ENCODE measurements around the gene COL16A1. TPM values are rescaled to one million over a fixed set of nuclear protein-coding genes. Genes with fewer than 3 reads are reported as not detected.
A peak's percentile ranks its signal among the peaks of the same experiment; 100 is the strongest.

COL16A1 gene
- polyA plus RNA-seq, 1 of the 3 experiments (the other 2 are of a cell fraction) = 10.4 TPM

DNA sequence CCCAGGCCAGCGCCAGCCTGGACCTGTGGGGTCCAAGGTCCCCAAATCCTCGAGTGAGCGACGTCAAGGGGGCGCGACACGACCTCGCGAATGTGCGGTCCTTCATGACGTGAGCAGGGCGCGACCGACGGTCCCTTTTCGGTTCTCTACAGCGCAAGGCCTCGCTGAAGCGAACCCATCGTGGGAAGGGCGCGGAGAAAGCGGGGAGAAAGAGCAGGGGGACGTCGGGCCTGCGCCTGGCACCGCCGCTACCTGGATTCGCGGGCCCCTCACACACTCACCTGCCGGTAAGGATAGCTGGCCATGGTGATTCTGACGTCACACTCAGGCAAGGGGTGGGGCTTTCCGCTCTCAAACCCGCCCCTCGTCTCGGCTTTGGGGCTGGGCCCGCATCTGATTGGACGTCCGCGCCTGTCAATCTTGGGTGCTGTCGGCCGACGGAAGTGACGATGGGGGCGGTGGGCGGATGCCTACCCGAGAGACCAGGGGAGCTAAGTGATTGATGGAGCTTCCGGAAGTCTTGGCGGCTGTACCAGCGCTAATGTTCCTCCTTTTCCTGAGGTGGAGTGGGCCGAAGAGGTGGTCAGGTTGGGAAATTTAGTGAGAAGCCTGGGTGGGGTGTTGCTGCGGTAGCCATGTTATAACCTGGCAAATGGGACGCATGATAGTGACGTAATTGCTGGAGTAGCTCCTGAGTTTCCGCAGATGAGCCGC, 59.1 kb downstream of the COL16A1 start, which contains the start of gene PEF1:
Gene PEF1 (minus strand): TSS at position 317 of the 714 bp plus-strand sequence. CDS start 12 bp downstream, at position 305.
- no peaks in the 10 kb centered on the region for H3K9me2 ChIP-seq
- H4K20me1 ChIP-seq (ENCODE audit: insufficient read depth) = no peaks in the 10 kb centered on the region
- DNase-seq = peak; percentile 98
- peak within 1 kb of the TSS; percentile 92 to 99 for H3K27ac ChIP-seq (ENCODE audit: low read depth in 2 of 2, low read length in 1 of 2)
- peaks cover 0 to 7% of the 10 kb centered on the region in 2 experiments for H3K36me3 ChIP-seq (replicated peaks in 1 of 2; ENCODE audit: control insufficient read depth in 1 of 2, insufficient read depth in 2 of 2, low read length in 1 of 2)
- H3K79me2 ChIP-seq (ENCODE audit: insufficient read depth) = peaks cover 48% of the 10 kb centered on the region
- ChIA-PET CTCF (interaction anchor here (0.7 to 2.1 kb wide), 9 partner anchors 11 to 120 kb away, joined by 3 to 12 read pairs (median 4); partner anchors contain the start of gene COL16A1), POLR2A (interaction anchor here (0.8 to 1.9 kb wide), 3 partner anchors 16 to 118 kb away, joined by 3 to 13 read pairs (median 4); no protein-coding TSS in a partner anchor)
- H3K27me3 ChIP-seq (ENCODE audit: insufficient read depth) = no peaks in the 10 kb centered on the region
- no peaks in the 10 kb centered on the region for H3K9me3 ChIP-seq
- WGBS (ENCODE audit: low lambda C conversion rate) = 1% methylated on average over 27 of the region's 56 CpGs
- peaks cover 9 to 21% of the 10 kb centered on the region in 2 experiments; a peak in 3 of 4 replicates for H3K4me1 ChIP-seq (ENCODE audit: control insufficient read depth in 1 of 2, insufficient read depth in 2 of 2, low read depth in 1 of 2, low read length in 1 of 2)
- H3K9ac ChIP-seq = peak within 1 kb of the TSS; percentile 85
- H3K4me2 ChIP-seq = peak within 1 kb of the TSS; percentile 84
- peaks cover 9% of the 10 kb centered on the region for H3F3A ChIP-seq (replicated peaks; ENCODE audit: insufficient read depth)
- H3K4me3 ChIP-seq (ENCODE audit: low read depth in 2 of 2, low read length in 1 of 2) = peak within 1 kb of the TSS; percentile 68 to 96
- H2AFZ ChIP-seq (ENCODE audit: low read depth) = peak within 1 kb of the TSS; percentile 77
- no peak for TF ChIP-seq CTCF (IDR thresholded peaks at IDR 0.05)
- TF ChIP-seq MEF2A (IDR thresholded peaks at IDR 0.05; ENCODE audit: borderline replicate concordance, low read depth) = no peak
- peak; percentile 28; the same call in 1 of the 2 replicates for TF ChIP-seq MAX (IDR thresholded peaks at IDR 0.05; ENCODE audit: low read depth)
- peak; percentile 100 for TF ChIP-seq PBX3 (IDR thresholded peaks at IDR 0.05)
- peak; percentile 34; the same call in 1 of the 2 replicates for TF ChIP-seq MXI1 (IDR thresholded peaks at IDR 0.05; ENCODE audit: low read depth, low read length)
- TF ChIP-seq EZH2phosphoT487 (IDR thresholded peaks at IDR 0.05; ENCODE audit: borderline replicate concordance, low read depth) = no peak
- 0 out of 2 replicates have a peak, but pooled peaks have one; percentile 18 for TF ChIP-seq RCOR1 (IDR thresholded peaks at IDR 0.05; ENCODE audit: low read length)
- TF ChIP-seq FOSL2 (IDR thresholded peaks at IDR 0.05; ENCODE audit: borderline replicate concordance, low read depth) = no peak
- TF ChIP-seq GATA2 (CRISPR knock-in tag; IDR thresholded peaks at IDR 0.05) = no peak
- TF ChIP-seq, protein P1, sequence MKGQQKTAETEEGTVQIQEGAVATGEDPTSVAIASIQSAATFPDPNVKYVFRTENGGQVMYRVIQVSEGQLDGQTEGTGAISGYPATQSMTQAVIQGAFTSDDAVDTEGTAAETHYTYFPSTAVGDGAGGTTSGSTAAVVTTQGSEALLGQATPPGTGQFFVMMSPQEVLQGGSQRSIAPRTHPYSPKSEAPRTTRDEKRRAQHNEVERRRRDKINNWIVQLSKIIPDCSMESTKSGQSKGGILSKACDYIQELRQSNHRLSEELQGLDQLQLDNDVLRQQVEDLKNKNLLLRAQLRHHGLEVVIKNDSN (IDR thresholded peaks at IDR 0.05; ENCODE audit: borderline replicate concordance, low read depth) = no peak
- no peak for TF ChIP-seq SIN3A (IDR thresholded peaks at IDR 0.05; ENCODE audit: borderline replicate concordance, low read depth, low read length)
- peak; percentile 82 for TF ChIP-seq POLR2AphosphoS5 (IDR thresholded peaks at IDR 0.05; ENCODE audit: low read depth, low read length)
- peak; percentile 42; the same call in 1 of the 2 replicates for TF ChIP-seq IRF3 (IDR thresholded peaks at IDR 0.05; ENCODE audit: low read depth, low read length)
- TF ChIP-seq SMC3 (IDR thresholded peaks at IDR 0.05; ENCODE audit: low read depth, low read length) = no peak
- TF ChIP-seq YY1 (IDR thresholded peaks at IDR 0.05; ENCODE audit: low read depth) = peak; percentile 99
- TF ChIP-seq REST (IDR thresholded peaks at IDR 0.05; ENCODE audit: low read depth, low read length) = no peak
- TF ChIP-seq FOXJ3 (CRISPR knock-in tag; IDR thresholded peaks at IDR 0.05) = no peak
- TF ChIP-seq EP300 (IDR thresholded peaks at IDR 0.05; ENCODE audit: borderline replicate concordance in 1 of 2, low read depth in 1 of 2, low read length in 1 of 2) = no peak
- no peak for TF ChIP-seq TEAD4 (IDR thresholded peaks at IDR 0.05; ENCODE audit: borderline replicate concordance, insufficient read depth)
- no peak for TF ChIP-seq JUND (IDR thresholded peaks at IDR 0.05)
- TF ChIP-seq TAF1 (IDR thresholded peaks at IDR 0.05; ENCODE audit: borderline replicate concordance, low read depth, low read length) = peak; percentile 59; the same call in 1 of the 2 replicates
- TF ChIP-seq RAD21 (IDR thresholded peaks at IDR 0.05; ENCODE audit: low read length) = no peak
- TF ChIP-seq NRF1 (IDR thresholded peaks at IDR 0.05; ENCODE audit: low read depth, low read length) = no peak
- peak; percentile 73; the same call in 1 of the 2 replicates for TF ChIP-seq ELF1 (IDR thresholded peaks at IDR 0.05)

Measured in SK-N-SH (cell line).